GM23338 (cell line): ENCODE results near the gene RPL29. TPM values are rescaled to one million over a fixed set of nuclear protein-coding genes. Genes with fewer than 3 reads are reported as not detected.

Experiments used
- ATAC-seq: fragments of 200-7000 bp; cut with Tn5 transposase; 3 replicates; pipeline ENCODE4 v1.9.1; 2020
- DNase-seq: peaks from one replicate; pipeline ENCODE4 v3.0.0-alpha.2; 2015; ENCODE audit warnings: low spot score
- H2AFZ ChIP-seq: fragments of 200-600 bp; sonication (generic); 2 replicates; pipeline ENCODE4 v1.8.0; 2016; ENCODE audit warnings: antibody characterized with exemption, mild to moderate bottlenecking, moderate library complexity
- H3F3A ChIP-seq: fragments of 200-600 bp; sonication (generic); replicated peaks from 2 replicates; pipeline ENCODE4 v1.8.0; 2017; ENCODE audit warnings: antibody characterized with exemption, mixed run types, low read depth
- H3K27ac ChIP-seq: fragments of 200-600 bp; sonication (generic); 2 replicates; pipeline ENCODE4 v1.6.1; 2016; ENCODE audit warnings: low read depth
- H3K27me3 ChIP-seq: fragments of 200-600 bp; sonication (generic); 2 replicates; pipeline ENCODE4 v1.8.0; 2016; ENCODE audit warnings: mild to moderate bottlenecking, mixed run types, moderate library complexity; ENCODE audit not compliant: insufficient read depth
- H3K36me3 ChIP-seq: fragments of 200-600 bp; sonication (generic); 2 replicates; pipeline ENCODE4 v1.8.0; 2016; ENCODE audit warnings: mild to moderate bottlenecking; ENCODE audit not compliant: insufficient read depth
- H3K4me1 ChIP-seq: fragments of 200-600 bp; sonication (generic); 2 replicates; pipeline ENCODE4 v1.8.0; 2016; ENCODE audit warnings: mild to moderate bottlenecking, moderate library complexity; ENCODE audit not compliant: insufficient read depth
- H3K4me2 ChIP-seq: fragments of 200-600 bp; sonication (generic); 2 replicates; pipeline ENCODE4 v1.7.1; 2017; ENCODE audit warnings: mixed run types
- H3K4me3 ChIP-seq: fragments of 200-600 bp; sonication (generic); 2 replicates; pipeline ENCODE4 v1.6.1; 2016; ENCODE audit warnings: mixed run types
- H3K79me2 ChIP-seq: fragments of 200-600 bp; sonication (generic); replicated peaks from 2 replicates; pipeline ENCODE4 v1.8.0; 2017; ENCODE audit warnings: mild to moderate bottlenecking; ENCODE audit not compliant: insufficient read depth
- H3K9me2 ChIP-seq: fragments of 200-600 bp; sonication (generic); 2 replicates; pipeline ENCODE4 v1.8.0; 2017; ENCODE audit not compliant: insufficient read depth
- H4K20me1 ChIP-seq: fragments of 200-600 bp; sonication (generic); replicated peaks from 2 replicates; pipeline ENCODE4 v1.8.0; 2017; ENCODE audit warnings: mild to moderate bottlenecking; ENCODE audit not compliant: insufficient read depth
- H3K27ac Mint-ChIP-seq: 2 replicates; pipeline ENCODE4 v1.8.0; 2020; ENCODE audit warnings: inconsistent platforms, mild to moderate bottlenecking, moderate library complexity, mixed read lengths
- H3K27me3 Mint-ChIP-seq: 3 replicates; pipeline ENCODE4 v1.8.0; 2022; ENCODE audit warnings: low read depth, mild to moderate bottlenecking, moderate library complexity, mixed read lengths, inconsistent platforms; ENCODE audit not compliant: insufficient read depth, poor library complexity
- H3K36me3 Mint-ChIP-seq: 3 replicates; pipeline ENCODE4 v1.8.0; 2021; ENCODE audit warnings: low read depth, mild to moderate bottlenecking, inconsistent platforms, moderate library complexity, mixed read lengths
- H3K4me1 Mint-ChIP-seq: 3 replicates; pipeline ENCODE4 v1.8.0; 2020; ENCODE audit warnings: mild to moderate bottlenecking, inconsistent platforms, mixed read lengths
- H3K4me3 Mint-ChIP-seq: 3 replicates; pipeline ENCODE4 v1.8.0; 2021; ENCODE audit warnings: moderate library complexity, mild to moderate bottlenecking, inconsistent platforms, mixed read lengths
- H3K9me3 Mint-ChIP-seq: 3 replicates; pipeline ENCODE4 v1.8.0; 2020; ENCODE audit warnings: moderate library complexity, mild to moderate bottlenecking, inconsistent platforms, mixed read lengths
- CTCF ChIP-seq, 2 experiments: fragments of 200-600 bp in 1 of 2; sonication (generic) in 1 of 2; conservative IDR thresholded peaks; 2 replicates each; pipeline versions ENCODE4 v1.5.1 to v1.6.1; 2016 to 2017; ENCODE audit warnings: antibody characterized with exemption in 2 of 2, low read depth in 2 of 2, mild to moderate bottlenecking in 2 of 2, moderate library complexity in 1 of 2
- EZH2 ChIP-seq: fragments of 200-600 bp; sonication (generic); IDR thresholded peaks from one replicate; pipeline ENCODE4 v1.8.0; 2017; ENCODE audit warnings: antibody characterized with exemption, mild to moderate bottlenecking, low read depth; ENCODE audit not compliant: unreplicated experiment
- EZH2phosphoT487 ChIP-seq: fragments of 200-600 bp; sonication (generic); IDR thresholded peaks from one replicate; pipeline ENCODE4 v1.8.1; 2018; ENCODE audit warnings: antibody characterized with exemption; ENCODE audit not compliant: unreplicated experiment
- JUNB ChIP-seq: IDR thresholded peaks from one replicate; pipeline ENCODE4 v1.6.1; 2016; ENCODE audit warnings: antibody characterized with exemption; ENCODE audit not compliant: unreplicated experiment
- POLR2AphosphoS5 ChIP-seq: IDR thresholded peaks from 2 replicates; pipeline ENCODE4 v1.6.1; 2016; ENCODE audit warnings: antibody characterized with exemption, low read depth
- STAT1 ChIP-seq: IDR thresholded peaks from one replicate; pipeline ENCODE4 v1.6.1; 2016; ENCODE audit warnings: antibody characterized with exemption; ENCODE audit not compliant: unreplicated experiment
- ZNF331 ChIP-seq: fragments of 250-450 bp; sonication (Bioruptor Pico); IDR thresholded peaks from 2 replicates; pipeline ENCODE4 v1.5.0; 2020; ENCODE audit warnings: low read depth, mild to moderate bottlenecking, moderate library complexity
- ZNF462 ChIP-seq: fragments of 250-450 bp; sonication (Bioruptor Pico); IDR thresholded peaks from 2 replicates; pipeline ENCODE4 v1.5.0; 2020; ENCODE audit warnings: mild to moderate bottlenecking, moderate library complexity
- polyA plus RNA-seq: library from polyadenylated mRNA; unstranded; fragments of >200 nt; fragmentation: Nextera tagmentation; extraction: Ambion mirVana; gene quantifications from 2 replicates; pipeline ENCODE4 v1.2.1, GENCODE V29; 2016
- total RNA-seq: library from RNA; depleted of rRNA; stranded (reverse); fragments of >200 nt; shearing (Covaris generic); gene quantifications from 2 replicates; pipeline ENCODE4 v1.2.3, GENCODE V29; 2014

Gene RPL29
- total and polyA plus RNA-seq, 2 experiments from 2014 or later, result 1,471 to 1,864 TPM

GRCh38 chr3:52013802-52014598 lies 18.3 kb upstream of the RPL29 start:
- peaks cover 7% of the 10 kb centered on the region; the same call in 2 of the 3 replicates for H3K4me1 Mint-ChIP-seq
- TF ChIP-seq EZH2phosphoT487, result no peak
- H3K9me3 Mint-ChIP-seq, result no peaks in the 10 kb centered on the region
- H2AFZ ChIP-seq, result peak overlapping the region; percentile 80; the same call in 1 of the 2 replicates
- no peaks in the 10 kb centered on the region; the same call in 2 of the 3 replicates for H3K36me3 Mint-ChIP-seq
- no peak overlapping the region for H3K4me3 ChIP-seq
- H3K36me3 ChIP-seq, result no peaks in the 10 kb centered on the region
- DNase-seq, result no peak
- H3F3A ChIP-seq, result no peaks in the 10 kb centered on the region
- no peak overlapping the region for H3K27ac ChIP-seq
- no peak overlapping the region for H3K4me2 ChIP-seq
- H3K27me3 Mint-ChIP-seq, result peaks cover 21% of the 10 kb centered on the region
- no peaks in the 10 kb centered on the region for H3K4me1 ChIP-seq
- no peaks in the 10 kb centered on the region for H3K79me2 ChIP-seq
- peaks cover 6% of the 10 kb centered on the region; the same call in 1 of the 2 replicates for H3K9me2 ChIP-seq
- no peak overlapping the region for H3K4me3 Mint-ChIP-seq
- ATAC-seq, result peak; percentile 48
- H3K27ac Mint-ChIP-seq, result 0 out of 2 replicates have a peak overlapping the region, but pooled peaks have one; percentile 54
- H3K27me3 ChIP-seq, result no peaks in the 10 kb centered on the region
- H4K20me1 ChIP-seq, result no peaks in the 10 kb centered on the region

- Mint-ChIP-seq H3K4me1 (peaks cover 7% of the 10 kb centered on the region), H3K36me3 (no peaks in the 10 kb centered on the region; the same call in 2 of the 3 replicates), H3K27me3 (peaks cover 19% of the 10 kb centered on the region), H3K27ac (no peak overlapping the region), H3K4me3 (no peak overlapping the region), H3K9me3 (no peaks in the 10 kb centered on the region)
- no peak for ATAC-seq
- Histone ChIP-seq H3K4me1 (no peaks in the 10 kb centered on the region), H3K9me2 (peaks cover 6% of the 10 kb centered on the region; the same call in 1 of the 2 replicates), H3K27me3 (no peaks in the 10 kb centered on the region), H2AFZ (no peak overlapping the region), H3K4me2 (no peak overlapping the region), H4K20me1 (no peaks in the 10 kb centered on the region), H3K4me3 (no peak overlapping the region), H3F3A (no peaks in the 10 kb centered on the region), H3K36me3 (no peaks in the 10 kb centered on the region), H3K27ac (no peak overlapping the region), H3K79me2 (no peaks in the 10 kb centered on the region)
- DNase-seq, result no peak
- TF ChIP-seq STAT1 (no peak), ZNF331 (CRISPR knock-in tag) (no peak), JUNB (no peak), EZH2 (no peak), POLR2AphosphoS5 (no peak)
Observed at GRCh38 chr3:52012699-52013098, 17.0 kb upstream of the RPL29 start.

GRCh38 chr3:52010431-52010830 lies 14.7 kb upstream of the RPL29 start:
- H3K4me1 Mint-ChIP-seq, result peaks cover 26% of the 10 kb centered on the region
- no peak overlapping the region for H3K4me3 ChIP-seq
- no peaks in the 10 kb centered on the region for H3K79me2 ChIP-seq
- H3F3A ChIP-seq, result no peaks in the 10 kb centered on the region
- no peaks in the 10 kb centered on the region for H3K36me3 ChIP-seq
- H2AFZ ChIP-seq, result no peak overlapping the region
- H3K4me1 ChIP-seq, result peaks cover 10% of the 10 kb centered on the region; the same call in 1 of the 2 replicates
- H3K9me2 ChIP-seq, result peaks cover 6% of the 10 kb centered on the region; the same call in 1 of the 2 replicates
- no peaks in the 10 kb centered on the region for H3K9me3 Mint-ChIP-seq
- no peak overlapping the region for H3K4me2 ChIP-seq
- H3K27me3 ChIP-seq, result no peaks in the 10 kb centered on the region
- H3K4me3 Mint-ChIP-seq, result no peak overlapping the region
- H4K20me1 ChIP-seq, result no peaks in the 10 kb centered on the region
- peaks cover 18% of the 10 kb centered on the region for H3K27me3 Mint-ChIP-seq
- no peak overlapping the region for H3K27ac Mint-ChIP-seq
- H3K27ac ChIP-seq, result no peak overlapping the region
- no peak for ATAC-seq
- no peaks in the 10 kb centered on the region; the same call in 2 of the 3 replicates for H3K36me3 Mint-ChIP-seq
- DNase-seq, result no peak
- TF ChIP-seq ZNF462 (CRISPR knock-in tag), result no peak
- TF ChIP-seq CTCF (conservative IDR thresholded peaks at IDR 0.05; ENCODE audit: low read depth in 2 of 2), result no peak
